Neural cell (in vitro differentiated cells): ENCODE measurements around the gene OLFML3. TPM values are rescaled to one million over a fixed set of nuclear protein-coding genes. Genes with fewer than 3 reads are reported as not detected.

Source experiments
- H2AFZ ChIP-seq: fragments of 200-600, 300-800 bp; sonication (generic), shearing (Covaris generic); 2 replicates; pipeline ENCODE4 v1.6.0; 2014; ENCODE audit warnings: low read depth, mild to moderate bottlenecking, antibody characterized with exemption, low read length, moderate library complexity
- H3F3A ChIP-seq: fragments of 200-600 bp; shearing (Covaris generic); 2 replicates; pipeline ENCODE4 v1.6.1; 2016; ENCODE audit warnings: mild to moderate bottlenecking, moderate library complexity, mixed read lengths, antibody characterized with exemption, low read length; ENCODE audit not compliant: insufficient read depth, poor library complexity, severe bottlenecking
- H3K27ac ChIP-seq: fragments of 200-600, 300-800 bp; sonication (generic), shearing (Covaris generic); 2 replicates; pipeline ENCODE4 v1.5.1; 2014; ENCODE audit warnings: mild to moderate bottlenecking, low read length, moderate library complexity
- H3K27me3 ChIP-seq: fragments of 300-800, 200-600 bp; sonication (generic), shearing (Covaris generic); 2 replicates; pipeline ENCODE4 v1.6.0; 2014; ENCODE audit warnings: mild to moderate bottlenecking, low read depth, low read length, moderate library complexity; ENCODE audit not compliant: insufficient read depth
- H3K36me3 ChIP-seq: fragments of 300-800, 200-600 bp; sonication (generic), shearing (Covaris generic); 2 replicates; pipeline ENCODE4 v1.5.1; 2014; ENCODE audit warnings: mild to moderate bottlenecking, antibody characterized with exemption, low read length, moderate library complexity; ENCODE audit not compliant: insufficient read depth
- H3K4me2 ChIP-seq: fragments of 300-800, 200-600 bp; sonication (generic), shearing (Covaris generic); 2 replicates; pipeline ENCODE4 v1.6.0; 2014; ENCODE audit warnings: mild to moderate bottlenecking, low read length
- H3K4me3 ChIP-seq: fragments of 300-800, 200-600 bp; sonication (generic), shearing (Covaris generic); 2 replicates; pipeline ENCODE4 v1.5.1; 2014; ENCODE audit warnings: mild to moderate bottlenecking, low read length, moderate library complexity
- H3K79me2 ChIP-seq: fragments of 200-600 bp; shearing (Covaris generic); replicated peaks from 2 replicates; pipeline ENCODE4 v1.6.0; 2014; ENCODE audit warnings: mild to moderate bottlenecking, low read length, moderate library complexity; ENCODE audit not compliant: insufficient read depth
- H3K9ac ChIP-seq: fragments of 300-800, 200-600 bp; sonication (generic), shearing (Covaris generic); 2 replicates; pipeline ENCODE4 v1.6.1; 2016; ENCODE audit warnings: mild to moderate bottlenecking, low read length, mixed read lengths
- H3K9me2 ChIP-seq: fragments of 200-600 bp; shearing (Covaris generic); 2 replicates; pipeline ENCODE4 v1.6.1; 2016; ENCODE audit warnings: mild to moderate bottlenecking, low read length, mixed read lengths; ENCODE audit not compliant: insufficient read depth
- H3K9me3 ChIP-seq: fragments of 200-600, 300-800 bp; sonication (generic), shearing (Covaris generic); 2 replicates; pipeline ENCODE4 v1.6.1; 2016; ENCODE audit warnings: mild to moderate bottlenecking, mixed run types, low read length, moderate library complexity, mixed read lengths
- H4K20me1 ChIP-seq: fragments of 200-600 bp; shearing (Covaris generic); 2 replicates; pipeline ENCODE4 v1.6.1; 2016; ENCODE audit warnings: mild to moderate bottlenecking, mixed run types; ENCODE audit not compliant: insufficient read depth
- CTCF ChIP-seq: fragments of 450-650 bp; IDR thresholded peaks from 2 replicates; pipeline ENCODE4 v1.5.1; 2014; ENCODE audit warnings: antibody characterized with exemption, mild to moderate bottlenecking, moderate library complexity; ENCODE audit not compliant: poor library complexity, severe bottlenecking
- EP300 ChIP-seq: fragments of 450-650 bp; conservative IDR thresholded peaks from 2 replicates; pipeline ENCODE4 v1.6.1; 2014; ENCODE audit warnings: antibody characterized with exemption, mild to moderate bottlenecking, moderate library complexity; ENCODE audit not compliant: poor library complexity, severe bottlenecking
- EZH2 ChIP-seq: fragments of 200-600, 300-800 bp; shearing (Covaris generic), sonication (generic); IDR thresholded peaks from 2 replicates; pipeline ENCODE4 v1.6.1; 2014; ENCODE audit warnings: antibody characterized with exemption, low read length, borderline replicate concordance, mild to moderate bottlenecking; ENCODE audit not compliant: insufficient read depth, poor library complexity, severe bottlenecking
- MXI1 ChIP-seq: fragments of 450-650 bp; conservative IDR thresholded peaks from 2 replicates; pipeline ENCODE4 v1.6.1; 2014; ENCODE audit warnings: antibody characterized with exemption, mild to moderate bottlenecking; ENCODE audit not compliant: poor library complexity, severe bottlenecking
- POLR2AphosphoS5 ChIP-seq: IDR thresholded peaks from 2 replicates; pipeline ENCODE4 v1.6.1; 2012
- RAD21 ChIP-seq: fragments of 450-650 bp; conservative IDR thresholded peaks from 2 replicates; pipeline ENCODE4 v1.6.1; 2014; ENCODE audit warnings: antibody characterized with exemption, mild to moderate bottlenecking, moderate library complexity
- REST ChIP-seq: IDR thresholded peaks from 2 replicates; pipeline ENCODE4 v1.6.1; 2012; ENCODE audit warnings: borderline replicate concordance
- SMC3 ChIP-seq: fragments of 450-650 bp; conservative IDR thresholded peaks from 2 replicates; pipeline ENCODE4 v1.6.1; 2014; ENCODE audit warnings: antibody characterized with exemption, mild to moderate bottlenecking, moderate library complexity; ENCODE audit not compliant: poor library complexity
- TAF1 ChIP-seq: IDR thresholded peaks from 2 replicates; pipeline ENCODE4 v1.6.1; 2012; ENCODE audit warnings: low read depth
- polyA plus RNA-seq: library from polyadenylated mRNA; depleted of rRNA; stranded (reverse); fragments of >200 nt; gene quantifications from 2 replicates; pipeline ENCODE4 v1.2.3, GENCODE V29; 2014

OLFML3 gene
- polyA plus RNA-seq, 1 donor from 2014 or later = not detected

GRCh38 chr1:113975211-113975895 lies 3.9 kb upstream of the OLFML3 start:
- Histone ChIP-seq H3K4me3 (no peak overlapping the region), H2AFZ (no peak overlapping the region), H3K27ac (no peak overlapping the region), H4K20me1 (no peaks in the 10 kb centered on the region), H3K36me3 (peaks cover 7% of the 10 kb centered on the region), H3K9ac (no peak overlapping the region), H3K4me2 (no peak overlapping the region), H3F3A (no peaks in the 10 kb centered on the region), H3K9me2 (no peaks in the 10 kb centered on the region), H3K79me2 (no peaks in the 10 kb centered on the region), H3K27me3 (no peaks in the 10 kb centered on the region), H3K9me3 (no peaks in the 10 kb centered on the region)
- TF ChIP-seq CTCF (no peak), POLR2AphosphoS5 (no peak), EP300 (no peak), REST (no peak), TAF1 (no peak), SMC3 (no peak), RAD21 (no peak), MXI1 (no peak), EZH2 (no peak)

GRCh38 chr1:113976609-113977278 lies 2.5 kb upstream of the OLFML3 start:
- H3K9me2 ChIP-seq = no peaks in the 10 kb centered on the region
- H3F3A ChIP-seq = no peaks in the 10 kb centered on the region
- no peak overlapping the region for H3K4me3 ChIP-seq
- TF ChIP-seq EP300 = no peak
- TF ChIP-seq EZH2 = no peak
- peak; percentile 55 for TF ChIP-seq CTCF
- TF ChIP-seq REST = no peak
- peak; percentile 36 for TF ChIP-seq RAD21
- no peak for TF ChIP-seq POLR2AphosphoS5
- TF ChIP-seq TAF1 = no peak
- TF ChIP-seq MXI1 = no peak
- peak; percentile 43 for TF ChIP-seq SMC3
- H3K4me2 ChIP-seq = no peak overlapping the region
- no peak overlapping the region for H2AFZ ChIP-seq
- no peak overlapping the region for H3K27ac ChIP-seq
- H3K36me3 ChIP-seq = no peaks in the 10 kb centered on the region
- H3K9me3 ChIP-seq = no peaks in the 10 kb centered on the region
- H4K20me1 ChIP-seq = no peaks in the 10 kb centered on the region
- no peak overlapping the region for H3K9ac ChIP-seq
- H3K79me2 ChIP-seq = no peaks in the 10 kb centered on the region
- H3K27me3 ChIP-seq = no peaks in the 10 kb centered on the region
